ENCODE measurements around the gene NRG2. TPM values are rescaled to one million over a fixed set of nuclear protein-coding genes. Genes with fewer than 3 reads are reported as not detected.
A peak's percentile ranks its signal among the peaks of the same experiment; 100 is the strongest.

Gene NRG2
- 1 to 10 TPM in 3 of 6 donors, under 1 TPM in 3; 0.46 to 4.2 (median 1.5) TPM for total RNA-seq

- Histone ChIP-seq H3K36me3 (no peaks in the 10 kb centered on the region), H3K27me3 (peaks cover 0 to 12% (median 6%) of the 10 kb centered on the region in 4 donors), H3K4me1 (peaks cover 35 to 47% (median 38%) of the 10 kb centered on the region in 4 donors), H3K4me3 (peak within 1 kb of the TSS; percentile 60 to 74 (median 62)), H3K27ac (peak within 1 kb of the TSS in 3 of 4 donors; percentile 21 to 68 (median 58)), H3K9me3 (no peaks in the 10 kb centered on the region)
- peak; percentile 82 to 93 for ATAC-seq (ENCODE audit: low FRiP score in 2 of 2)
- peak; percentile 28 to 92 for DNase-seq
- 2 to 3% methylated on average over 19 to 75 of the region's 82 CpGs for WGBS, 2 donors
- TF ChIP-seq POLR2AphosphoS5 (IDR thresholded peaks at IDR 0.05) (peak in 1 of 2 donors; percentile 14), CTCF (IDR thresholded peaks at IDR 0.05) (peak; percentile 43 to 78 (median 59)), POLR2A (IDR thresholded peaks at IDR 0.05) (no peak), EP300 (IDR thresholded peaks at IDR 0.05) (no peak)
Observed at GRCh38 chr5:140042643-140043507, at the start of gene NRG2. TSS of gene NRG2 (minus strand) at chr5:140043299.

- TF ChIP-seq POLR2AphosphoS5 (IDR thresholded peaks at IDR 0.05) (no peak), POLR2A (IDR thresholded peaks at IDR 0.05) (no peak), CTCF (IDR thresholded peaks at IDR 0.05) (no peak), EP300 (IDR thresholded peaks at IDR 0.05) (no peak)
- Histone ChIP-seq H3K27ac (no peak overlapping the region), H3K4me1 (peaks cover 0 to 1% (median 0%) of the 10 kb centered on the region in 4 donors), H3K9me3 (peaks cover 0 to 15% (median 9%) of the 10 kb centered on the region in 4 donors), H3K4me3 (no peak overlapping the region), H3K36me3 (no peaks in the 10 kb centered on the region), H3K27me3 (no peaks in the 10 kb centered on the region)
- ATAC-seq (ENCODE audit: low FRiP score in 2 of 2) (no peak), DNase-seq (no peak)
- 85 to 86% methylated on average over 1 of the region's 1 CpG for WGBS, 2 donors
Observed at GRCh38 chr5:140090251-140090650, 47.2 kb upstream of the NRG2 start.

- Histone ChIP-seq H3K4me1 (peaks cover 0 to 4% (median 0%) of the 10 kb centered on the region in 4 donors), H3K27me3 (no peaks in the 10 kb centered on the region), H3K9me3 (peaks cover 0 to 3% (median under 1%) of the 10 kb centered on the region in 4 donors), H3K36me3 (no peaks in the 10 kb centered on the region), H3K4me3 (no peak overlapping the region), H3K27ac (no peak overlapping the region)
- 35 to 48% methylated on average over 4 of the region's 4 CpGs for WGBS, 2 donors
- ATAC-seq (ENCODE audit: low FRiP score in 2 of 2): no peak
- TF ChIP-seq POLR2AphosphoS5 (IDR thresholded peaks at IDR 0.05) (no peak), EP300 (IDR thresholded peaks at IDR 0.05) (no peak), CTCF (IDR thresholded peaks at IDR 0.05) (no peak), POLR2A (IDR thresholded peaks at IDR 0.05) (no peak)
- DNase-seq: peak in 1 of 2 donors; percentile 52
Observed at GRCh38 chr5:140084541-140084940, 41.4 kb upstream of the NRG2 start.

GRCh38 chr5:140083650-140084049 is 40.6 kb upstream of the NRG2 start:
- 82 to 94% methylated on average over 1 of the region's 1 CpG for WGBS, 2 donors
- no peaks in the 10 kb centered on the region for H3K27me3 ChIP-seq
- H3K4me1 ChIP-seq: peaks cover 0 to 4% (median 0%) of the 10 kb centered on the region in 4 donors
- ATAC-seq (ENCODE audit: low FRiP score in 2 of 2): no peak
- H3K36me3 ChIP-seq: no peaks in the 10 kb centered on the region
- DNase-seq: no peak
- no peak overlapping the region for H3K27ac ChIP-seq
- no peak overlapping the region for H3K4me3 ChIP-seq
- TF ChIP-seq CTCF (IDR thresholded peaks at IDR 0.05) (no peak), EP300 (IDR thresholded peaks at IDR 0.05) (no peak), POLR2AphosphoS5 (IDR thresholded peaks at IDR 0.05) (no peak), POLR2A (IDR thresholded peaks at IDR 0.05) (no peak)
- H3K9me3 ChIP-seq: no peaks in the 10 kb centered on the region
